AG04449 (cell line): ENCODE data around the gene CCDC33.

Source experiments
- CTCF ChIA-PET: fragments of 350-600 bp; formaldehyde crosslinking; extraction: SDS; loops from one replicate; lab custom pipeline; 2021; ENCODE audit warnings: antibody characterized with exemption; lab: Yijun Ruan, JAX
- POLR2A ChIA-PET: fragments of 400-600, 350-600 bp; formaldehyde crosslinking; extraction: SDS; loops from one replicate; lab custom pipeline; 2020; ENCODE audit warnings: antibody characterized with exemption, inconsistent platforms; lab: Yijun Ruan, JAX
- DNase-seq: peaks from one replicate; pipeline ENCODE4 v3.0.0-alpha.2; 2010; ENCODE audit warnings: low read depth, low spot score
- H3K4me3 ChIP-seq: 2 replicates; pipeline ENCODE4 v1.5.1; 2011; ENCODE audit warnings: low read depth, mild to moderate bottlenecking, control low read depth, low read length
- CTCF ChIP-seq: IDR thresholded peaks from one replicate; pipeline ENCODE4 v1.5.1; 2011; ENCODE audit warnings: mild to moderate bottlenecking, moderate library complexity, low read length, control low read depth, inconsistent platforms; ENCODE audit not compliant: insufficient read depth; ENCODE audit errors: missing control alignments

The CCDC33 gene

GRCh38 chr15:74233373-74233772 is 2.8 kb upstream of the CCDC33 start:
- CTCF ChIA-PET = interaction anchor here (1.3 to 1.9 kb wide), 2 partner anchors 10 to 74 kb away, joined by 4 to 8 read pairs; no protein-coding TSS in a partner anchor
- no peak for DNase-seq
- POLR2A ChIA-PET = no interaction called here
- no peak overlapping the region for H3K4me3 ChIP-seq
- no peak for TF ChIP-seq CTCF

- TF ChIP-seq CTCF = no peak
- no peak overlapping the region for H3K4me3 ChIP-seq
- POLR2A ChIA-PET = no interaction called here
- CTCF ChIA-PET = interaction anchor here (1.3 to 1.9 kb wide), 2 partner anchors 9 to 73 kb away, joined by 4 to 8 read pairs; no protein-coding TSS in a partner anchor
- no peak for DNase-seq
These were observed 2.1 kb upstream of the CCDC33 start for GRCh38 chr15:74233851-74234597.

GRCh38 chr15:74234598-74234875 is 1.6 kb upstream of the CCDC33 start:
- no peak overlapping the region for H3K4me3 ChIP-seq
- DNase-seq = no peak
- TF ChIP-seq CTCF = no peak
- ChIA-PET POLR2A (no interaction called here), CTCF (interaction anchor here (1.3 to 1.9 kb wide), 2 partner anchors 9 to 73 kb away, joined by 4 to 8 read pairs; no protein-coding TSS in a partner anchor)

GRCh38 chr15:74239051-74239705 is 3.1 kb downstream of the CCDC33 start:
- CTCF ChIA-PET = interaction anchor here (0.9 to 1.4 kb wide), 7 partner anchors 9 to 82 kb away, joined by 3 to 7 read pairs (median 3); no protein-coding TSS in a partner anchor

GRCh38 chr15:74240002-74240568 is 4.0 kb downstream of the CCDC33 start:
- no peak for DNase-seq
- TF ChIP-seq CTCF = peak; percentile 63
- POLR2A ChIA-PET = no interaction called here

More at GRCh38 chr15:74239051-74239705, 3.1 kb downstream of the CCDC33 start:
- no peak for TF ChIP-seq CTCF
- DNase-seq = no peak
- POLR2A ChIA-PET = no interaction called here
- H3K4me3 ChIP-seq = no peak overlapping the region

More at GRCh38 chr15:74240002-74240568, 4.0 kb downstream of the CCDC33 start:
- no peak overlapping the region for H3K4me3 ChIP-seq
- CTCF ChIA-PET = interaction anchor here (0.9 to 1.4 kb wide), 5 partner anchors 9 to 69 kb away, joined by 3 to 5 read pairs (median 3); no protein-coding TSS in a partner anchor
